ENCODE data around the gene PPRC1. TPM values are rescaled to one million over a fixed set of nuclear protein-coding genes. Genes with fewer than 3 reads are reported as not detected.

PPRC1 gene
- total and polyA plus RNA-seq, 2 donors (not counting 3 experiments of a cell fraction or from before 2014, with no cell fraction given) = 27.0 to 49.9 TPM

DNA sequence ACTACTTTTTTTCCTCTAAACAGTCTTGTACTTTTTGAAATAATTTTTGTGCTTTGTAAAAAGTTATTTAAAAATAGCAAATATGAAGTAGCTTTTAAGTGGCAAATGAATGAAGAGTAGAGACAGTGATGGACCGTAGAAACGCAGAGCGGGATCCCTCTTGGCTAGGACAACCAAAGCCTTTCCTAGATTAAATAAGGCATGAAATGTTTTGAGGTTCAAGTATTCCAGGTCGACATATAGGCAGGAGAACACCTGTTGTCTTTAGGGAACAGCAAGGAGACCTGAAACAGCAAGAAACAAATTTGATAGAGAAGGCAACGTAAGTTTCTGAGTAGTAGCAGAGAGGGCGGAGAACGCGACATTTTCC, 662 bp upstream of the PPRC1 start:
- Histone ChIP-seq H3K4me3 (replicated peaks in 1 of 3; ENCODE audit: insufficient read depth in 1 of 3, low read depth in 1 of 3, low read length in 3 of 3) (peak overlapping the region in 1 of 3 experiments; percentile 82), H3K9ac (replicated peaks; ENCODE audit: extremely low read depth, insufficient read depth, low read length) (no peak overlapping the region), H3K4me1 (ENCODE audit: control insufficient read depth, extremely low read depth, insufficient read depth, low read length) (peaks cover 20% of the 10 kb centered on the region), H2AFZ (ENCODE audit: low read depth, low read length) (peak overlapping the region; percentile 35), H4K20me1 (replicated peaks; ENCODE audit: control insufficient read depth, extremely low read depth, insufficient read depth, low read length) (peaks cover 2% of the 10 kb centered on the region), H3K27me3 (ENCODE audit: control insufficient read depth in 2 of 2, insufficient read depth in 2 of 2, low read length in 2 of 2) (no peaks in the 10 kb centered on the region), H3K9me1 (replicated peaks; ENCODE audit: control insufficient read depth, extremely low read depth, insufficient read depth, low read length) (no peaks in the 10 kb centered on the region), H3K36me3 (ENCODE audit: control insufficient read depth in 2 of 2, extremely low read depth in 1 of 2, insufficient read depth in 2 of 2, low read length in 2 of 2) (no peaks in the 10 kb centered on the region), H3K79me2 (ENCODE audit: control insufficient read depth, insufficient read depth, low read length) (peaks cover 42% of the 10 kb centered on the region), H3K27ac (ENCODE audit: insufficient read depth, low read depth, low read length) (no peak overlapping the region), H3K9me3 (replicated peaks; ENCODE audit: control insufficient read depth, insufficient read depth, low read length) (no peaks in the 10 kb centered on the region), H3K4me2 (ENCODE audit: insufficient read depth, low read length) (peak overlapping the region; percentile 33)
- no TSS peak for BruUV-seq (replicated peaks)
- DNase-seq (ENCODE audit: low read depth, low spot score) = no peak
- FAIRE-seq = no peak
- CTCF ChIA-PET = interaction anchor here (0.9 to 1.9 kb wide), 5 partner anchors 9 to 220 kb away, joined by 3 to 10 read pairs (median 3); no protein-coding TSS in a partner anchor
- POLR2A ChIA-PET = interaction anchor here (0.8 kb wide), 1 partner anchor 20 kb away, joined by 3 read pairs; the partner anchor contains the start of gene NOLC1
- intact Hi-C loops (cut with micrococcal nuclease) = loop anchor here (1.0 to 2.0 kb wide), 3 partner anchors 12 to 313 kb away; partner anchors contain the start of genes LDB1, NOLC1 and OGA
- dilution Hi-C loops (cut with MboI; ENCODE audit: extremely low pct_ligation_motif_present, low sequenced_read_pairs) = no loop called here
- TF ChIP-seq GATA2 (IDR thresholded peaks at IDR 0.05; ENCODE audit: insufficient read depth, insufficient read length, low read depth, low read length) (no peak), MYC (IDR thresholded peaks at IDR 0.05; ENCODE audit: low read depth, low read length) (no peak), CTCF (IDR thresholded peaks at IDR 0.05; ENCODE audit: extremely low read depth in 1 of 2, insufficient read depth in 1 of 2, low read depth in 1 of 2, low read length in 2 of 2) (no peak), FOS (IDR thresholded peaks at IDR 0.05; ENCODE audit: borderline replicate concordance, insufficient read depth, low read length) (no peak), MAX (IDR thresholded peaks at IDR 0.05; ENCODE audit: insufficient read depth, insufficient read length) (no peak), JUN (IDR thresholded peaks at IDR 0.05; ENCODE audit: borderline replicate concordance, insufficient read depth, insufficient read length, low read depth) (no peak), POLR2A (IDR thresholded peaks at IDR 0.05; ENCODE audit: low read depth, low read length) (no peak), POLR2AphosphoS5 (IDR thresholded peaks at IDR 0.05; ENCODE audit: insufficient read depth, low read depth, low read length) (no peak)

All from endothelial cell of umbilical vein (primary cell).